Activated naive CD8-positive, alpha-beta T cell treated with anti-CD3 and anti-CD28 coated beads for 36 hours (primary cell): ENCODE data around the gene AXIN2. TPM values are rescaled to one million over a fixed set of nuclear protein-coding genes. Genes with fewer than 3 reads are reported as not detected.
"Not testable (repeated sequence)": the region's sequence is repeated elsewhere in the genome, so short reads cannot be mapped to it uniquely, and the experiment has no call there.

Experiments
- DNase-seq: peaks from one replicate; pipeline ENCODE4 v3.0.0; 2021
- H3K27ac Mint-ChIP-seq: one replicate; pipeline ENCODE4 v1.8.0; 2022; ENCODE audit warnings: mild to moderate bottlenecking, moderate library complexity, mixed read lengths
- H3K27me3 Mint-ChIP-seq: one replicate; pipeline ENCODE4 v1.8.0; 2022; ENCODE audit warnings: mild to moderate bottlenecking, mixed read lengths
- H3K36me3 Mint-ChIP-seq: one replicate; pipeline ENCODE4 v1.8.0; 2021; ENCODE audit warnings: mild to moderate bottlenecking, mixed read lengths
- H3K4me1 Mint-ChIP-seq: one replicate; pipeline ENCODE4 v1.8.0; 2021; ENCODE audit warnings: mixed read lengths
- H3K4me3 Mint-ChIP-seq: one replicate; pipeline ENCODE4 v1.8.0; 2022; ENCODE audit warnings: mild to moderate bottlenecking, moderate library complexity, mixed read lengths
- H3K9me3 Mint-ChIP-seq: one replicate; pipeline ENCODE4 v1.8.0; 2022; ENCODE audit warnings: mixed read lengths
- total RNA-seq, 2 experiments: library from RNA; stranded (reverse); gene quantifications; one replicate each; pipeline ENCODE4 v1.2.3, GENCODE V29; 2021

The AXIN2 gene
- total RNA-seq, 2 experiments from 2014 or later = 1.5 to 1.6 TPM

DNA sequence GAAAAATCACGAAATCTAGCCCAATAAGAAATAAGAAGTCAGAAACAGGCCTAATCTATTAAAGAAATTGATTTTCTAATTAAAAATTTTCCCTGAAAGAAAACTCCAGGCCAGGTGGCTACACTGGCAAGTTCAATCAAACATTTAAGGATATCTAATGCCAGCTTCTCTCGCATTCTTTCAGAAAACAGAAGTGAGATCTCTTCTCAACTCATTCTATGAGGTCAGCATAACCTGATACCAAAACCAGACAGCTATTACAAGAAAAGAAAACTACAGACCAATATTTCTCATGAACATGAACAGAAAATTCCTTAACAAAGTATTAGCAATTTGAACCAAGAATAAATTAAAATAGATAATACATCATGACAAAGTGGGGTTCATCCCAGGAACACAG lies 52.4 kb downstream of the AXIN2 start:
- Mint-ChIP-seq H3K36me3 (no peaks in the 10 kb centered on the region), H3K4me1 (peaks cover under 1% of the 10 kb centered on the region), H3K9me3 (no peaks in the 10 kb centered on the region), H3K27ac (no peak overlapping the region), H3K4me3 (no peak overlapping the region), H3K27me3 (peaks cover 6% of the 10 kb centered on the region)
- no peak for DNase-seq

GRCh38 chr17:65504673-65505072 lies 56.8 kb downstream of the AXIN2 start:
- not testable (repeated sequence) for DNase-seq, H3K4me1 Mint-ChIP-seq, H3K27ac Mint-ChIP-seq, H3K9me3 Mint-ChIP-seq, H3K27me3 Mint-ChIP-seq, H3K36me3 Mint-ChIP-seq, H3K4me3 Mint-ChIP-seq

- H3K36me3 Mint-ChIP-seq = no peaks in the 10 kb centered on the region
- no peaks in the 10 kb centered on the region for H3K9me3 Mint-ChIP-seq
- peaks cover 6% of the 10 kb centered on the region for H3K27me3 Mint-ChIP-seq
- no peak for DNase-seq
- H3K27ac Mint-ChIP-seq = no peak overlapping the region
- no peaks in the 10 kb centered on the region for H3K4me1 Mint-ChIP-seq
- H3K4me3 Mint-ChIP-seq = no peak overlapping the region
These were observed 57.3 kb downstream of the AXIN2 start for GRCh38 chr17:65504141-65504540.

DNA sequence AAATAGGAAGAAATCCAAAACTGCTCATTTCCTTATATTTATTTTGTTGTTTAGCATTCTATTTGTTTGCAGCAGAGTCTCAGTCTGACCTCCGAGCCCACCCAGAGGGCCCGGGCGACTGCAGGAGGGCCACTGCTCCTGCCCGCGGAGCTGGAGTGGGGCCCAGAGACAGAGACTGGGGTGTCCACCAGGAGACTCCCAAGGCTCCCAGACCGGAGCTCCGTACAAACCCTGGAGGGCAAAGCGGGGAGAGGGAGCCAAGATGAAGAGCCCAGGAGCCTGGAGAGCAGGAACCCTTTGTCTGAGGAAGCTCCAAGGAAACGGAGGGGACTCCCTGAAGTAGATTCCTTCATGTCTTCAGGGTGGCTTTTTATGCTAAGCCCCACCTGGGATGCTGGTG lies 57.9 kb downstream of the AXIN2 start:
- peaks cover 6% of the 10 kb centered on the region for H3K27me3 Mint-ChIP-seq
- H3K4me3 Mint-ChIP-seq = no peak overlapping the region
- no peak overlapping the region for H3K27ac Mint-ChIP-seq
- DNase-seq = no peak
- no peaks in the 10 kb centered on the region for H3K9me3 Mint-ChIP-seq
- H3K4me1 Mint-ChIP-seq = no peaks in the 10 kb centered on the region
- H3K36me3 Mint-ChIP-seq = no peaks in the 10 kb centered on the region

DNA sequence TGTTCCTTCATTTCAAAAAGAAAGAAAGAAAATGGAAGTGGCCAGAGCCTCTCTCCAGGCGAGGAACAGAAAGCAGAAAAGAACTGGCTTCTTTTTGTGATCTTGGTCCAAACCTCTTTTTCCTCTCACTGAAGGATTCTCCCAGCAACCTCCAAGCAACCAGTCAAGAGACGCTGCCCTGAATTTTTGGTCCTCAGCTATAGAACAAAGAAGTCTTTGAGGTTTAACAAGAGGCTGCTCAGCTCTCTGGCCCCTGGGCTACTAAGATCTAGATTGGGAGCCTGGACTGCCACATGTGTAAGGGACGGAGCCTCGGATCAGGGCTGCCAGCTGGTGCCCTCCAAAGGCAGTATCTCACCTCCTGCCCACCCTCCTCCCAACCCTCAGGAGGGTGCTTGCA lies 62.6 kb downstream of the AXIN2 start:
- H3K27ac Mint-ChIP-seq = no peak overlapping the region
- no peaks in the 10 kb centered on the region for H3K9me3 Mint-ChIP-seq
- H3K4me3 Mint-ChIP-seq = no peak overlapping the region
- DNase-seq = no peak
- H3K27me3 Mint-ChIP-seq = peaks cover 9% of the 10 kb centered on the region
- H3K4me1 Mint-ChIP-seq = peaks cover 8% of the 10 kb centered on the region
- no peaks in the 10 kb centered on the region for H3K36me3 Mint-ChIP-seq

DNA sequence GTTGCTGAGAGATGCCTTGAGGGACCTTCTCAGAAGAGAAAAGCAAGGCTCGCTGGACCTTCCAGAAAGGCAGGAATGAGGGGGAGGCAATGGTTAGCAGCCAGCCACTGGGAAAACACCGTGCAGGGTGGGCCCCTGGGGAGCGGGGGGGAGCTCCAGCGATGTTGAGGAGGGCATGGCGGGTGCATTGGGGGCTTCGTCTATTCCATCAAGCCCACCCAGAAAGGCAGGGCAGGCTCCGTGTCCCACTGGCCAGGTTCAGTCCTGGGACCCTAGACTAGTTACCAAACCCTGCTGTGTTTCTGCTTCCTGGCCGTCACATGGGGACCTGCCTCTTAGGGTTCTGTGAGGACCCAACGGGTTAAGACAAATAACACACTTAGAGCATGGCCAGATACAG lies 64.6 kb downstream of the AXIN2 start:
- H3K36me3 Mint-ChIP-seq = no peaks in the 10 kb centered on the region
- H3K9me3 Mint-ChIP-seq = no peaks in the 10 kb centered on the region
- H3K4me3 Mint-ChIP-seq = no peak overlapping the region
- peaks cover 12% of the 10 kb centered on the region for H3K27me3 Mint-ChIP-seq
- DNase-seq = no peak
- peaks cover 8% of the 10 kb centered on the region for H3K4me1 Mint-ChIP-seq
- H3K27ac Mint-ChIP-seq = no peak overlapping the region

GRCh38 chr17:65495122-65496055 lies 66.1 kb downstream of the AXIN2 start:
- no peak for DNase-seq
- Mint-ChIP-seq H3K4me3 (no peak overlapping the region), H3K27ac (peak overlapping the region; percentile 5), H3K9me3 (no peaks in the 10 kb centered on the region), H3K36me3 (no peaks in the 10 kb centered on the region), H3K27me3 (peaks cover 17% of the 10 kb centered on the region), H3K4me1 (peaks cover 8% of the 10 kb centered on the region)

DNA sequence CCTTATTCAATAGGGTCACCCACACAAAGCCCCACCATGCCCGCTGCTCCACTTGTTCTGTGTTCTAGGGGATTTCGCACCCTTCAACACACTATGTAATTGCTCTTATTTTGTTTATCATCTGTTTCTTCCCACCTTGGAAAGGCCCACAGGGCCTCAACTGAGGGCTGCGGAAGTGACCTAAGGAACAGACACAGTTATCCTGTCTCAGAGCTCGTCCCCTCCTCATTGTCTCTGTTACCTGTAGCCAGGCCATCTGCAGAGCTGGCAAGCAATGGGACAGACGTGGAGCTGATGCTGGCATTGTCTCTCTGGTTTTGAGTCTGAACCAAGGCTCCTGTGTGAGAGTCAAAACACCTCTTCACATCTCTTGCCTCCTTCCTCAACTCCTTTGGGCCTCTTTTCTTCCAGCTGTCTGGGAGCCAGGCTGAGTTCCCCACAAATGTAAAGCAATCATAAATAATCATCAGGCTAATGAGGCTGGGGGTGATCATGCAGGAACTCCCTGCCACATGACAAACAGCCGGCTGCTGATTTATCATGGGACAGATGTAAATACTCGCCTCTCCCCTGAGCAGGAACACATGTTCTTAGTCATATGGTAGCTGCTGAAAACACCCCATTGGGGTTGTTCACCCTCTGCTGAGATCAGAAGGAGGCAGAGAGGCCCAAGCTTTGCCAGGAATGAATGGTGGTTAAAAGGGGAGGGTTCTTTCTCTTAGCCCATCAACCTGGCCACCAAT lies 71.9 kb downstream of the AXIN2 start:
- Mint-ChIP-seq H3K4me1 (no peaks in the 10 kb centered on the region), H3K36me3 (no peaks in the 10 kb centered on the region), H3K4me3 (no peak overlapping the region), H3K9me3 (no peaks in the 10 kb centered on the region), H3K27ac (no peak overlapping the region), H3K27me3 (peaks cover 27% of the 10 kb centered on the region)
- DNase-seq = no peak

- Mint-ChIP-seq H3K27me3 (peaks cover 27% of the 10 kb centered on the region), H3K36me3 (no peaks in the 10 kb centered on the region), H3K4me1 (no peaks in the 10 kb centered on the region), H3K4me3 (no peak overlapping the region), H3K27ac (no peak overlapping the region), H3K9me3 (no peaks in the 10 kb centered on the region)
- no peak for DNase-seq
These were observed 72.8 kb downstream of the AXIN2 start for GRCh38 chr17:65488665-65489064.

- no peaks in the 10 kb centered on the region for H3K4me1 Mint-ChIP-seq
- DNase-seq = no peak
- H3K4me3 Mint-ChIP-seq = no peak overlapping the region
- H3K9me3 Mint-ChIP-seq = no peaks in the 10 kb centered on the region
- no peak overlapping the region for H3K27ac Mint-ChIP-seq
- H3K36me3 Mint-ChIP-seq = no peaks in the 10 kb centered on the region
- peaks cover 27% of the 10 kb centered on the region for H3K27me3 Mint-ChIP-seq
These were observed 73.5 kb downstream of the AXIN2 start for GRCh38 chr17:65487990-65488389.

GRCh38 chr17:65487161-65487560 lies 74.3 kb downstream of the AXIN2 start:
- no peaks in the 10 kb centered on the region for H3K4me1 Mint-ChIP-seq
- DNase-seq = peak; percentile 19
- no peak overlapping the region for H3K27ac Mint-ChIP-seq
- no peak overlapping the region for H3K4me3 Mint-ChIP-seq
- H3K27me3 Mint-ChIP-seq = peaks cover 27% of the 10 kb centered on the region
- H3K9me3 Mint-ChIP-seq = no peaks in the 10 kb centered on the region
- H3K36me3 Mint-ChIP-seq = no peaks in the 10 kb centered on the region

DNA sequence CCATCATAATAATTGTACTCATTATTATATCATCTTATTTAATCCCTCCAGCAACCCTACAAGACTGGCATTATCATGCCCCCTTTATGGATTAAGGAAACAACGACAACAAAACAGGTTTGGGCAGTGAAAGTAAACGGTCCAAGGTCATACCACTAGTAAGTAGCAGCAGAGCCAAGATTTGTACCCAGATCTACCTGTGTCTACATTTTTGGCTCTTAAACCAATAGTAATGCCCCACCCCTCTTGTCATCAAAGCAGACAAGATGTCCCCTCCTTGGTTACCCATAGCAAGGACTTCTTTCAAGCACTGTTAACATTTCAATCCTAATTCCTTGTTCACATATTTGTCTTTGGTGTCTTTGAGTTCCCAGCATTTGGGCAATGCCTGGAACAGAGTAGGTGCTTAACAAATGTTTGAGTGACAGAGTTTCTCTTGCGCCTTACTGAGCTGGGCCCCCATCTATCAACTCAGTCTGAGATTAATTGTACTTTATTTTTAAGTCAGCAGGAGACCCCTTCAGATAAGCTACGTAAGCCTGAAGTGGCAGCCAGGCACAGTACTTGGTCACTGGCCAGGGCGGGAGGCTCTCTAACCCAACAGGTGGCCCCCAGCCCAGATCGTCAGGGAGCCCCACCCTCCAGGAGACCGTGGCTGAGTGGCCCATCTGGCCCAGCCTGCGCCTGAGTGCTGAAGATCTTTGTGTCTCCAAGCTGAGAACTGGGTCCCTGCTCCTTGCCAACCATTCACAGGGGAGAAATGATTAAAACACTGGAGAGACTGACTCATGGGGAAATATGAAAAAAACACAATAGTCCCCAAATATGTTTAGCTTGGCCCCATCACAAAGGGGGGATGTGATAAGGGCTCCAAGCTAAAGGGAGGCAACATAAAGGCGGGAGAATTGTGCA lies 75.8 kb downstream of the AXIN2 start:
- DNase-seq = no peak
- H3K4me3 Mint-ChIP-seq = no peak overlapping the region
- no peaks in the 10 kb centered on the region for H3K9me3 Mint-ChIP-seq
- H3K36me3 Mint-ChIP-seq = no peaks in the 10 kb centered on the region
- H3K27ac Mint-ChIP-seq = no peak overlapping the region
- no peaks in the 10 kb centered on the region for H3K4me1 Mint-ChIP-seq
- H3K27me3 Mint-ChIP-seq = peaks cover 20% of the 10 kb centered on the region

GRCh38 chr17:65484405-65484804 lies 77.0 kb downstream of the AXIN2 start:
- H3K27ac Mint-ChIP-seq, H3K4me1 Mint-ChIP-seq, H3K4me3 Mint-ChIP-seq: not testable (repeated sequence)

GRCh38 chr17:65483438-65483837 lies 78.0 kb downstream of the AXIN2 start:
- H3K27ac Mint-ChIP-seq = no peak overlapping the region

More at GRCh38 chr17:65484405-65484804, 77.0 kb downstream of the AXIN2 start:
- H3K9me3 Mint-ChIP-seq, H3K36me3 Mint-ChIP-seq, DNase-seq: not testable (repeated sequence)
- peaks cover 20% of the 10 kb centered on the region for H3K27me3 Mint-ChIP-seq

GRCh38 chr17:65482201-65482600 lies 79.2 kb downstream of the AXIN2 start:
- Mint-ChIP-seq H3K4me3 (no peak overlapping the region), H3K36me3 (no peaks in the 10 kb centered on the region), H3K4me1 (no peaks in the 10 kb centered on the region), H3K27me3 (peaks cover 12% of the 10 kb centered on the region), H3K27ac (no peak overlapping the region), H3K9me3 (no peaks in the 10 kb centered on the region)
- no peak for DNase-seq

More at GRCh38 chr17:65483438-65483837, 78.0 kb downstream of the AXIN2 start:
- no peak for DNase-seq
- Mint-ChIP-seq H3K36me3 (no peaks in the 10 kb centered on the region), H3K27me3 (peaks cover 20% of the 10 kb centered on the region), H3K4me3 (no peak overlapping the region), H3K4me1 (no peaks in the 10 kb centered on the region), H3K9me3 (no peaks in the 10 kb centered on the region)
